AG09309 (cell line): ENCODE data around the gene ZFP62.

Source experiments
- DNase-seq: peaks from one replicate; pipeline ENCODE4 v3.0.0-alpha.2; 2010; ENCODE audit warnings: low read depth
- H3K4me3 ChIP-seq: 2 replicates; pipeline ENCODE4 v1.5.1; 2011; ENCODE audit warnings: mild to moderate bottlenecking, low read depth, low read length, moderate library complexity; ENCODE audit not compliant: control insufficient read depth
- CTCF ChIP-seq: IDR thresholded peaks from 2 replicates; pipeline ENCODE4 v1.5.1; 2011; ENCODE audit warnings: mild to moderate bottlenecking, low read depth, low read length, inconsistent platforms; ENCODE audit not compliant: insufficient read depth, control insufficient read depth; ENCODE audit errors: missing control alignments

The ZFP62 gene

GRCh38 chr5:180847026-180847425, 14.1 kb downstream of the ZFP62 start:
- no peak overlapping the region for H3K4me3 ChIP-seq
- DNase-seq, result no peak
- no peak for TF ChIP-seq CTCF

- TF ChIP-seq CTCF, result no peak
- no peak overlapping the region for H3K4me3 ChIP-seq
- no peak for DNase-seq
Observed at GRCh38 chr5:180844858-180845257, 16.2 kb downstream of the ZFP62 start.

- DNase-seq, result no peak
- no peak for TF ChIP-seq CTCF
- H3K4me3 ChIP-seq, result no peak overlapping the region
Observed at GRCh38 chr5:180844432-180844831, 16.6 kb downstream of the ZFP62 start.

- no peak for DNase-seq
- H3K4me3 ChIP-seq, result no peak overlapping the region
- TF ChIP-seq CTCF, result no peak
Observed at GRCh38 chr5:180839935-180840334, 21.1 kb downstream of the ZFP62 start.

GRCh38 chr5:180839227-180839626, 21.8 kb downstream of the ZFP62 start:
- no peak for DNase-seq
- TF ChIP-seq CTCF, result no peak
- H3K4me3 ChIP-seq, result no peak overlapping the region

- no peak for TF ChIP-seq CTCF
- no peak for DNase-seq
- H3K4me3 ChIP-seq, result no peak overlapping the region
Observed at GRCh38 chr5:180837478-180837877, 23.6 kb downstream of the ZFP62 start.

GRCh38 chr5:180832638-180833068, 28.4 kb downstream of the ZFP62 start:
- no peak for TF ChIP-seq CTCF
- DNase-seq, result no peak
- no peak overlapping the region for H3K4me3 ChIP-seq
